ENCODE data around the gene ABHD1.
"Not testable (repeated sequence)": the region's sequence is repeated elsewhere in the genome, so short reads cannot be mapped to it uniquely, and the experiment has no call there.

ABHD1 gene

GRCh38 chr2:27123302-27124150 is at the start of gene ABHD1:
TSS of gene ABHD1 (plus strand) at chr2:27123815. CDS start at chr2:27123949, 134 bp downstream.
- peak; percentile 64 for DNase-seq (ENCODE audit: low read depth)

GRCh38 chr2:27074738-27075565 is 48.7 kb upstream of the ABHD1 start:
- peak; percentile 36 for DNase-seq (ENCODE audit: low read depth)

- not testable (repeated sequence) for DNase-seq (ENCODE audit: low read depth)
Measured at GRCh38 chr2:27075566-27075871, 48.1 kb upstream of the ABHD1 start.

GRCh38 chr2:27076323-27076722 is 47.3 kb upstream of the ABHD1 start:
- DNase-seq (ENCODE audit: low read depth) = no peak

GRCh38 chr2:27077231-27077630 is 46.4 kb upstream of the ABHD1 start:
- DNase-seq (ENCODE audit: low read depth) = no peak

GRCh38 chr2:27078267-27079194 is 45.1 kb upstream of the ABHD1 start, which contains the start of gene EMILIN1:
TSS of gene EMILIN1 (plus strand) at chr2:27078615. CDS start at chr2:27079066, 451 bp downstream.
- no peak for DNase-seq (ENCODE audit: low read depth)

- DNase-seq (ENCODE audit: low read depth) = no peak
Measured at GRCh38 chr2:27079233-27080139, 44.1 kb upstream of the ABHD1 start.

- no peak for DNase-seq (ENCODE audit: low read depth)
Measured at GRCh38 chr2:27080140-27080469, 43.5 kb upstream of the ABHD1 start.

- DNase-seq (ENCODE audit: low read depth) = no peak
Measured at GRCh38 chr2:27080603-27080936, 43.0 kb upstream of the ABHD1 start.

- no peak for DNase-seq (ENCODE audit: low read depth)
Measured at GRCh38 chr2:27081984-27082772, 41.4 kb upstream of the ABHD1 start.

GRCh38 chr2:27082773-27083409 is 40.7 kb upstream of the ABHD1 start:
- no peak for DNase-seq (ENCODE audit: low read depth)

GRCh38 chr2:27083410-27084296 is 40.0 kb upstream of the ABHD1 start:
- no peak for DNase-seq (ENCODE audit: low read depth)

GRCh38 chr2:27084297-27085061 is 39.1 kb upstream of the ABHD1 start:
- no peak for DNase-seq (ENCODE audit: low read depth)

- DNase-seq (ENCODE audit: low read depth) = no peak
Measured at GRCh38 chr2:27085062-27085672, 38.4 kb upstream of the ABHD1 start.

- no peak for DNase-seq (ENCODE audit: low read depth)
Measured at GRCh38 chr2:27085673-27086089, 37.9 kb upstream of the ABHD1 start.

- DNase-seq (ENCODE audit: low read depth) = peak; percentile 91
Measured at GRCh38 chr2:27086090-27086723, 37.4 kb upstream of the ABHD1 start.

Measured in T-helper 22 cell (primary cell).